Spleen (tissue), 11 donors: Measurements from ENCODE around the gene MTLN. TPM values are rescaled to one million over a fixed set of nuclear protein-coding genes. Genes with fewer than 3 reads are reported as not detected.
"Not testable (repeated sequence)": the region's sequence is repeated elsewhere in the genome, so short reads cannot be mapped to it uniquely, and the experiment has no call there.

Experiments
- DNase-seq: peaks from one replicate; pipeline ENCODE4 v3.0.0-alpha.2; 2020
- H3K27ac ChIP-seq, 8 donors: fragments of 200-600 bp; sonication (generic) in 7 of 8; 1 replicate in 4 of 8; 2 replicates in 4 of 8; pipeline versions ENCODE4 v1.5.0 to v1.8.0; 2016 to 2021; ENCODE audit warnings: inconsistent platforms in 4 of 8, mild to moderate bottlenecking in 4 of 8, moderate library complexity in 1 of 8
- H3K27me3 ChIP-seq, 7 donors: fragments of 200-600 bp; sonication (generic) in 6 of 7; replicated peaks in 1 of 7; 1 replicate in 4 of 7; 2 replicates in 3 of 7; pipeline versions ENCODE4 v1.5.0 to v1.8.0; 2016 to 2021; ENCODE audit warnings: inconsistent platforms in 3 of 7, mild to moderate bottlenecking in 1 of 7
- H3K36me3 ChIP-seq, 6 donors: fragments of 200-600 bp; sonication (generic) in 5 of 6; 1 replicate in 4 of 6; 2 replicates in 2 of 6; pipeline versions ENCODE4 v1.5.0 to v1.8.0; 2016 to 2021; ENCODE audit warnings: inconsistent platforms in 2 of 6
- H3K4me1 ChIP-seq, 6 donors: fragments of 200-600 bp; sonication (generic) in 5 of 6; 1 replicate in 3 of 6; 2 replicates in 3 of 6; pipeline versions ENCODE4 v1.5.0 to v1.8.0; 2016 to 2021; ENCODE audit warnings: inconsistent platforms in 3 of 6
- H3K4me3 ChIP-seq, 8 donors: fragments of 200-600 bp; sonication (generic) in 7 of 8; 1 replicate in 4 of 8; 2 replicates in 4 of 8; pipeline versions ENCODE4 v1.5.0 to v1.8.0; 2016 to 2021; ENCODE audit warnings: inconsistent platforms in 4 of 8, mild to moderate bottlenecking in 4 of 8, moderate library complexity in 2 of 8
- H3K9me3 ChIP-seq, 8 donors: fragments of 200-600 bp; sonication (generic) in 7 of 8; 1 replicate in 4 of 8; 2 replicates in 4 of 8; pipeline versions ENCODE4 v1.5.0 to v1.8.0; 2016 to 2021; ENCODE audit warnings: inconsistent platforms in 4 of 8
- POLR2A ChIP-seq, 3 donors: fragments of 450-650 bp; IDR thresholded peaks; one replicate each; pipeline ENCODE4 v1.5.1; 2017; ENCODE audit warnings: antibody characterized with exemption in 3 of 3, mild to moderate bottlenecking in 1 of 3
- POLR2AphosphoS5 ChIP-seq, 3 donors: sonication (generic); formaldehyde crosslinking; IDR thresholded peaks; one replicate each; pipeline ENCODE4 v1.5.1; 2017; ENCODE audit warnings: antibody characterized with exemption in 3 of 3
- WGBS, 5 donors: extraction: QIAGEN DNeasy Blood & Tissue Kit in 3 of 5; methylation state at CpG; one replicate each; pipeline versions ENCODE4 v1.1.5 to v1.1.7; 2013 to 2018; 5-methylcytosine and 5-hydroxymethylcytosine counted together
- intact Hi-C: fragments of 100-400 bp; cut with DNase I; formaldehyde crosslinking; loops from one replicate; pipeline ENCODE4 v1.15.0; 2023; ENCODE audit warnings: low total_unique reads
- polyA plus RNA-seq, 3 donors: library from polyadenylated mRNA; stranded (reverse); fragments of 200-250 nt; gene quantifications; one replicate each; pipeline ENCODE4 v1.2.1, GENCODE V29; 2013
- total RNA-seq, 7 donors: library from RNA; depleted of rRNA in 3 of 7; stranded (reverse); fragments of >200 nt in 3 of 7; fragmentation: NEBNext Ultra II Directional in 4 of 7; extraction: Animal tissue kit (Norgen Biotek cat#: 25700) in 4 of 7; gene quantifications; one replicate each; pipeline versions ENCODE4 v1.1.0 to v1.2.1, GENCODE V29; 2016 to 2021
- TF ChIP-seq, protein P1 (sequence below), 11 experiments: fragments of 200-600 bp in 7 of 11; fragments of 450-650 bp in 4 of 11; sonication (generic) in 4 of 11; IDR thresholded peaks in 8 of 11; conservative IDR thresholded peaks in 3 of 11; 1 replicate in 7 of 11; 2 replicates in 4 of 11; pipeline versions ENCODE4 v1.4.0 to v1.8.0; 2016 to 2021; ENCODE audit warnings: antibody characterized with exemption in 11 of 11, inconsistent platforms in 4 of 11, mild to moderate bottlenecking in 1 of 11
- donor health status: healthy with polysubstance abuse.
- donor health status: DM: no; HTN: no; CAD: no; lungs with moderate emphysema.
- donor health status: DM: no; HTN: no; CAD: no.
- donor health status: Bipolar disorder and iron deficiency.
- donor health status: healthy.
- donor health status: DM: no; HTN: no; CAD: no.
- donor health status: DM: yes; HTN: yes; CAD: no.

The MTLN gene
- total and polyA plus RNA-seq, 10 donors: 32.3 to 205 (median 49.8) TPM

DNA sequence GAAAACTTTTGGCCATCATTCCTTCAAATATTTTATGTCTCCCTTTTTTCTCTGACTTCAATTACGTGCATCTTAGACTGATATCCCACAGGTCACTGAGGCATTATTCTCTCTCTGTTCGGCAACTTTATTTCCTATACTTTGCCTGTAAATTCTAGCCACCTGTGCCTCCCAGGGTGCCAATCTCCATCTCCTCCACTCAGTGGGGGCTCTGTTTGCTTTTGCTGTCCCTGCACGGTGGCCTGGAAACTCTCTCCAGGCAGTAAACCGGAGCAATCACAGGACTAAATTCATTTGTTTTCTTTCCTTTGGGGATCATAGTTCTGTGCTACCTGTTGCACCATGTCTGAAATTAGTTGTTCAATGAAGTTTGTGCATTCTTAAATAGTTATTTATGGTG lies 9.6 kb upstream of the MTLN start:
- intact Hi-C loops: no loop called here
- Histone ChIP-seq H3K27ac (no peak overlapping the region), H3K4me1 (no peaks in the 10 kb centered on the region)

DNA sequence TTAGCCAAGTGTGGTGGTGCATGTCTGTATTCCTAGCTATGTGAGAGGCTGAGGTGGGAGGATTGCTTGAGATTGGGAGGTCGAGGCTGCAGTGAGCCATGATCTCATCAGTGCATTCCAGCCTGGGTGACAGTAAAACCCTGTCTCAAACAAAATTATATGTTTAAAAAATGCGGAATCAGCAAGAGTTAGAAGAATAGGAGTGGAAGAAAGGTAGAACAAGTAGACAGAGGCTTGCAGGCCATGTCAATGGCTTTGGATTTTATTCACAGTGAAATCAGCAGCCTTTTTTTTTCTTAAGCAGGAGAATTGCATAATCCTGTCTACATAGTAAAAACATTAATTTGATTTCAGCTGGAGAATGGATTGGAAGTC lies 7.8 kb upstream of the MTLN start:
- no peak for DNase-seq
- H3K4me3 ChIP-seq: no peak overlapping the region
- H3K36me3 ChIP-seq: no peaks in the 10 kb centered on the region
- 70 to 86% (median 82%) methylated on average over 2 of the region's 2 CpGs for WGBS, 5 donors
- TF ChIP-seq POLR2AphosphoS5 (IDR thresholded peaks at IDR 0.05) (no peak), POLR2A (IDR thresholded peaks at IDR 0.05) (no peak)
- TF ChIP-seq, protein P1, sequence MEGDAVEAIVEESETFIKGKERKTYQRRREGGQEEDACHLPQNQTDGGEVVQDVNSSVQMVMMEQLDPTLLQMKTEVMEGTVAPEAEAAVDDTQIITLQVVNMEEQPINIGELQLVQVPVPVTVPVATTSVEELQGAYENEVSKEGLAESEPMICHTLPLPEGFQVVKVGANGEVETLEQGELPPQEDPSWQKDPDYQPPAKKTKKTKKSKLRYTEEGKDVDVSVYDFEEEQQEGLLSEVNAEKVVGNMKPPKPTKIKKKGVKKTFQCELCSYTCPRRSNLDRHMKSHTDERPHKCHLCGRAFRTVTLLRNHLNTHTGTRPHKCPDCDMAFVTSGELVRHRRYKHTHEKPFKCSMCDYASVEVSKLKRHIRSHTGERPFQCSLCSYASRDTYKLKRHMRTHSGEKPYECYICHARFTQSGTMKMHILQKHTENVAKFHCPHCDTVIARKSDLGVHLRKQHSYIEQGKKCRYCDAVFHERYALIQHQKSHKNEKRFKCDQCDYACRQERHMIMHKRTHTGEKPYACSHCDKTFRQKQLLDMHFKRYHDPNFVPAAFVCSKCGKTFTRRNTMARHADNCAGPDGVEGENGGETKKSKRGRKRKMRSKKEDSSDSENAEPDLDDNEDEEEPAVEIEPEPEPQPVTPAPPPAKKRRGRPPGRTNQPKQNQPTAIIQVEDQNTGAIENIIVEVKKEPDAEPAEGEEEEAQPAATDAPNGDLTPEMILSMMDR (IDR thresholded peaks at IDR 0.05 in 8 of 11, conservative IDR thresholded peaks at IDR 0.05 in 3 of 11): no peak
- intact Hi-C loops: no loop called here
- peaks cover 0 to 55% (median 4%) of the 10 kb centered on the region in 7 donors for H3K27me3 ChIP-seq
- H3K9me3 ChIP-seq: no peaks in the 10 kb centered on the region
- no peak overlapping the region for H3K27ac ChIP-seq
- no peaks in the 10 kb centered on the region for H3K4me1 ChIP-seq

More for the DNA sequence above, 9.6 kb upstream of the MTLN start:
- Histone ChIP-seq H3K4me3 (no peak overlapping the region), H3K9me3 (no peaks in the 10 kb centered on the region), H3K27me3 (peaks cover 0 to 48% (median 5%) of the 10 kb centered on the region in 7 donors), H3K36me3 (no peaks in the 10 kb centered on the region)
- TF ChIP-seq POLR2AphosphoS5 (IDR thresholded peaks at IDR 0.05): no peak
- TF ChIP-seq POLR2A (IDR thresholded peaks at IDR 0.05): no peak
- TF ChIP-seq, protein P1 (IDR thresholded peaks at IDR 0.05 in 8 of 11, conservative IDR thresholded peaks at IDR 0.05 in 3 of 11): no peak
- WGBS, 5 donors: 64 to 80% (median 76%) methylated on average over 4 of the region's 4 CpGs
- DNase-seq: no peak

DNA sequence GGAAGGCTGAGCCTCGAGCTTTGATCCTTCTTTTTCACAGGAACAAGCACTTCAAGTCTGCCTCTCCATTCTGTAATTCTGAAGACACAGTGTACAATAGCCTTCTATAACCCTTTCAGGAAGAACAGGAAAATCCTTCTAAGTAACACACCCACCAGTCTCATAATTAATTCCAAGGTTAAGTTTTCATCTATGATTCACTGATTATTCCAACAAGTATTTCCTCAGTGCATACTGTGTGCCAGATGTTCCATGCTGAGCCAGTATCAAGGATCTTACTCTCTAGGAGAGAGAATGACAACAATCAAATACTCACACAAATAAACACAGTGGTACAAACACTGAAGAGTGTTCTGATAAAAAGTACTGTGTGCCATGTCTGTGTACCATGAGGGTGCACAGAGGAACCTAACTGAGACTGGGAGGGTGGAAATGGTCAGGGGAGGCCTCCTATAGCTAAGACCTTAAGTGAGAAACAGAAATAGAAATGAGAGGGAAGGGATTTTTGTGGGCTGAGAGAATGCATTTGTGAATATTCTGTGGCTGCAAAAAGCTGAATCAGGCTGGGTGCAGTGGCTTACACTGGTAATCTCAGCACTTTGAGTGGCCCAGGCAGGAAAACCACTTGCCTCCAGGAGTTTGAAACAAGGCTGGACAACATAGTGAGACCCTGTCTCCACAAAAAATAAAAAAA lies 7.3 kb upstream of the MTLN start:
- intact Hi-C loops: no loop called here
- Histone ChIP-seq H3K4me3 (no peak overlapping the region), H3K27me3 (peaks cover 0 to 54% (median 4%) of the 10 kb centered on the region in 7 donors), H3K27ac (no peak overlapping the region), H3K4me1 (no peaks in the 10 kb centered on the region), H3K9me3 (no peaks in the 10 kb centered on the region), H3K36me3 (no peaks in the 10 kb centered on the region)
- no peak for TF ChIP-seq POLR2AphosphoS5 (IDR thresholded peaks at IDR 0.05)
- TF ChIP-seq POLR2A (IDR thresholded peaks at IDR 0.05): no peak
- TF ChIP-seq, protein P1 (IDR thresholded peaks at IDR 0.05 in 8 of 11, conservative IDR thresholded peaks at IDR 0.05 in 3 of 11): no peak
- WGBS, 5 donors: 21 to 41% (median 31%) methylated on average over 1 of the region's 1 CpG
- DNase-seq: no peak

DNA sequence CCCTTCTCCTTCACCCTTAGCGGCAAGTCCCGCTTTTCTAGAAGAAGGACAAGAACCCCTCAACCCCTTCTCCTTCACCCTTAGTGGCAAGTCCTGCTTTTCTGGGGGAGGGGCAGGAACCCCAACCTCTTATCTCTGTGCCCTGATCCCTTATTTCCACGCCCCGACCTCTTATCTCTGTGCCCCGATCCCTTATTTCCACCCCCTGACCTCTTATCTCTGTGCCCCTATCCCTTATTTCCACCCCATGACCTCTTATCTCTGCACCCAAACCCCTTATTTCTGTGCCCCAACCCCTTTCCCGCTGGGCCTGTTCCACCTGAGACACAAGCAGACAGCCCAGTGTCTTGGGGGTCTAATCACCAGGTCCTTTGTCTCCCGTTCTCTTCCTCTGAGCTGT lies 6.5 kb upstream of the MTLN start:
- 74 to 87% (median 82%) methylated on average over 7 of the region's 7 CpGs for WGBS, 5 donors
- H3K36me3 ChIP-seq: not testable (repeated sequence)

More for the DNA sequence above, 6.5 kb upstream of the MTLN start:
- intact Hi-C loops, H3K4me1 ChIP-seq, DNase-seq, H3K4me3 ChIP-seq, H3K9me3 ChIP-seq, H3K27ac ChIP-seq: not testable (repeated sequence)
- peaks cover 0 to 54% (median 5%) of the 10 kb centered on the region in 7 donors for H3K27me3 ChIP-seq
